Chondrocyte (in vitro differentiated cells): ENCODE data around the gene GNAS. TPM values are rescaled to one million over a fixed set of nuclear protein-coding genes. Genes with fewer than 3 reads are reported as not detected.

Source experiments
- DNase-seq: peaks from one replicate; pipeline ENCODE4 v3.0.0; 2021; ENCODE audit warnings: mixed read lengths, low spot score
- H3K27ac Mint-ChIP-seq: one replicate; pipeline ENCODE4 v1.8.0; 2021; ENCODE audit warnings: mild to moderate bottlenecking, moderate library complexity, mixed read lengths; ENCODE audit not compliant: unreplicated experiment
- H3K27me3 Mint-ChIP-seq: 2 replicates; pipeline ENCODE4 v1.8.0; 2021; ENCODE audit warnings: low read depth, mixed read lengths
- H3K36me3 Mint-ChIP-seq: 2 replicates; pipeline ENCODE4 v1.8.0; 2021; ENCODE audit warnings: low read depth, mixed read lengths
- H3K4me1 Mint-ChIP-seq: 2 replicates; pipeline ENCODE4 v1.8.0; 2021; ENCODE audit warnings: low read depth, mild to moderate bottlenecking, mixed read lengths
- H3K4me3 Mint-ChIP-seq: one replicate; pipeline ENCODE4 v1.8.0; 2021; ENCODE audit warnings: mild to moderate bottlenecking, moderate library complexity, mixed read lengths; ENCODE audit not compliant: unreplicated experiment
- H3K9me3 Mint-ChIP-seq: 2 replicates; pipeline ENCODE4 v1.8.0; 2021; ENCODE audit warnings: low read depth, mixed read lengths
- CTCF ChIP-seq: fragments of 200-600 bp; sonication (generic); IDR thresholded peaks from 2 replicates; pipeline ENCODE4 v1.5.0; 2021; ENCODE audit warnings: antibody characterized with exemption, mild to moderate bottlenecking, moderate library complexity
- total RNA-seq: library from RNA; stranded (reverse); gene quantifications from 3 replicates; pipeline ENCODE4 v1.2.1, GENCODE V29; 2021

GNAS gene
- total RNA-seq, 1 donor from 2014 or later, result 1,374 TPM

GRCh38 chr20:58810116-58810878 lies 42.2 kb upstream of the GNAS start:
- Mint-ChIP-seq H3K36me3 (no peaks in the 10 kb centered on the region), H3K4me3 (no peak overlapping the region), H3K4me1 (peaks cover 6% of the 10 kb centered on the region), H3K27me3 (peaks cover 13% of the 10 kb centered on the region), H3K27ac (no peak overlapping the region), H3K9me3 (no peaks in the 10 kb centered on the region)
- no peak for TF ChIP-seq CTCF
- no peak for DNase-seq

- H3K4me1 Mint-ChIP-seq, result peaks cover 6% of the 10 kb centered on the region
- TF ChIP-seq CTCF, result no peak
- H3K27ac Mint-ChIP-seq, result no peak overlapping the region
- no peaks in the 10 kb centered on the region for H3K36me3 Mint-ChIP-seq
- no peaks in the 10 kb centered on the region for H3K9me3 Mint-ChIP-seq
- no peak for DNase-seq
- peaks cover 10% of the 10 kb centered on the region for H3K27me3 Mint-ChIP-seq
- no peak overlapping the region for H3K4me3 Mint-ChIP-seq
These were observed 41.7 kb upstream of the GNAS start for GRCh38 chr20:58810879-58811250.

- H3K27ac Mint-ChIP-seq, result no peak overlapping the region
- no peak for DNase-seq
- peaks cover 6% of the 10 kb centered on the region for H3K4me1 Mint-ChIP-seq
- TF ChIP-seq CTCF, result no peak
- H3K4me3 Mint-ChIP-seq, result no peak overlapping the region
- peaks cover 6% of the 10 kb centered on the region for H3K27me3 Mint-ChIP-seq
- H3K9me3 Mint-ChIP-seq, result no peaks in the 10 kb centered on the region
- no peaks in the 10 kb centered on the region for H3K36me3 Mint-ChIP-seq
These were observed 41.2 kb upstream of the GNAS start for GRCh38 chr20:58811334-58811733.

GRCh38 chr20:58813369-58813768 lies 39.1 kb upstream of the GNAS start:
- H3K36me3 Mint-ChIP-seq, result peaks cover 1% of the 10 kb centered on the region
- H3K4me3 Mint-ChIP-seq, result no peak overlapping the region
- H3K9me3 Mint-ChIP-seq, result no peaks in the 10 kb centered on the region
- no peak overlapping the region for H3K27ac Mint-ChIP-seq
- H3K4me1 Mint-ChIP-seq, result peaks cover 4% of the 10 kb centered on the region
- no peak for TF ChIP-seq CTCF
- H3K27me3 Mint-ChIP-seq, result peaks cover 2% of the 10 kb centered on the region
- DNase-seq, result no peak

- DNase-seq, result no peak
- H3K36me3 Mint-ChIP-seq, result peaks cover 1% of the 10 kb centered on the region
- peaks cover 2% of the 10 kb centered on the region for H3K27me3 Mint-ChIP-seq
- peaks cover 4% of the 10 kb centered on the region for H3K4me1 Mint-ChIP-seq
- TF ChIP-seq CTCF, result no peak
- H3K27ac Mint-ChIP-seq, result no peak overlapping the region
- no peak overlapping the region for H3K4me3 Mint-ChIP-seq
- no peaks in the 10 kb centered on the region for H3K9me3 Mint-ChIP-seq
These were observed 37.1 kb upstream of the GNAS start for GRCh38 chr20:58815448-58815847.
